EH (cell line): ENCODE results near the gene TCEANC2.
A peak's percentile ranks its signal among the peaks of the same experiment; 100 is the strongest.
"Not testable (repeated sequence)": the region's sequence is repeated elsewhere in the genome, so short reads cannot be mapped to it uniquely, and the experiment has no call there.

Experiments
- DNase-seq: peaks from one replicate; pipeline ENCODE4 v3.0.0-alpha.2; 2015; ENCODE audit warnings: low read depth

Gene TCEANC2

DNA sequence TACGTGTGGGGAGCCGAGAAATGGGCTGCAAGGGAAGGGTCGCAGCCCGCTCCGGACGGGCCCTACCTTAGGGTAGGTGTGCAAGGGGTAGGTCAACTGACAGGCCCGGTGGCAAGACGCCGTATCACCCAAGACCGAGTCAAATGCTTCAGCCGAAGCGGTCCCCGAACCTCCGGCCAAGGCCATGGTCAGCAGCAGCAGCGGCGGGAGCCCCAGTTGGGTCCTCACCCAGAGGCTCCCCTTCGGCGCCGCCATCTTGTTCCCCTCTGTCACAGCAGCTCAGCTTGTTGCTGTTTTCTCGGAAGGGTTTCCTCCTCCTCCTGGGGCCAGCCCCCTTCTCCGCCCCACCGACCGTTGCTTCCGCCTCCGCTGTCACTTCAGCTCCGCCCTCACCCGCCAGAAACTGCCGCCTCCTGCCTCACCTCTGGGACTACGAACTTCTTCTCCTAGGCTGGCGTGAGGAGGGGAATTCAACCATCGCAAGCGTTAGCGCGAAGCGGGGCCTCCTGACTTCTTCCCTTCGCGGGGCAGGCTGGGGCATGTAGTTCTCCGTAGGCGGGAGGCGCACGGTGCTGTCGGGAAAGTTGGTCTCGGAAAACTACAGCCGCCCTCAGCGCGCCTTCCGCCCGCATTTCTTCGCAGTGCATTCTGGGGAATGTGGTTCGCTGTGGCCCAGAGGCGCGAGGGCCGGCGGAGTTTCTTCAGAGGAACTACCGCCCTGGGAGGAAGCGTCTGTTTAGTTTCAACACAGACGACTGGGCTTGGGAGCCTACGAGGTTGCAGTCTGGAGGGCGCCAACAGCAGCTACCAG lies at the start of gene TCEANC2, which contains the start of gene TMEM59:
Gene TCEANC2 (plus strand): TSS at position 675 of the 811 bp plus-strand sequence. CDS start 815 bp downstream, outside the sequence.
Gene TMEM59 (minus strand): TSS at position 271 of the 811 bp plus-strand sequence. CDS start 16 bp downstream, at position 255.
- DNase-seq = peak; percentile 100

DNA sequence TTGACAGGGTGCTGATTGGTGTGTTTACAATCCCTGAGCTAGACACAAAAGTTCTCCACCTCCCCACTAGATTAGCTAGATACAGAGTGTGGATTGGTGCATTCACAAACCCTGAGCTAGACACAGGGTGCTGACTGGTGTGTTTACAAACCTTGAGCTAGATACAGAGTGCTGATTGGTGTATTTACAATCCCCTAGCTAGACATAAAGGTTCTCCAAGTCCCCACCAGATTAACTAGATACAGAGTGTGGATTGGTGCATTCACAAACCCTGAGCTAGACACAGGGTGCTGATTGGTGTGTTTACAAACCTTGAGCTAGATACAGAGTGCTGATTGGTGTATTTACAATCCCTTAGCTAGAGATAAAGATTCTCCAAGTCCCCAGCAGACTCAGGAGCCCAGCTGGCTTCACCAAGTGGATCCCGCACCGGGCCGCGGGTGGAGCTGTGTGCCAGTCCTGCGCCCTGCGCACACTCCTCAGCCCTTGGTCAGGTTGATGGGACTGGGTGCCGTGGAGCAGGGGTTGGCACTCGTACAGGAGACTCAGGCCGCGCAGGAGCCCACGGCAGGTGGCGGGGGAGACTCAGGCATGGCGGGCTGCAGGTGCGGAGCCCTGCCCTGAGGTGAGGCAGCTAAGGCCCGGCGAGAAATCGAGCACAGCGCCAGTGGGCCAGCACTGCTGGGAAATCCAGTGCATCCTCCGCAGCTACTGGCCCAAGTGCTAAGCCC lies 49.5 kb upstream of the TCEANC2 start:
- DNase-seq = not testable (repeated sequence)

DNA sequence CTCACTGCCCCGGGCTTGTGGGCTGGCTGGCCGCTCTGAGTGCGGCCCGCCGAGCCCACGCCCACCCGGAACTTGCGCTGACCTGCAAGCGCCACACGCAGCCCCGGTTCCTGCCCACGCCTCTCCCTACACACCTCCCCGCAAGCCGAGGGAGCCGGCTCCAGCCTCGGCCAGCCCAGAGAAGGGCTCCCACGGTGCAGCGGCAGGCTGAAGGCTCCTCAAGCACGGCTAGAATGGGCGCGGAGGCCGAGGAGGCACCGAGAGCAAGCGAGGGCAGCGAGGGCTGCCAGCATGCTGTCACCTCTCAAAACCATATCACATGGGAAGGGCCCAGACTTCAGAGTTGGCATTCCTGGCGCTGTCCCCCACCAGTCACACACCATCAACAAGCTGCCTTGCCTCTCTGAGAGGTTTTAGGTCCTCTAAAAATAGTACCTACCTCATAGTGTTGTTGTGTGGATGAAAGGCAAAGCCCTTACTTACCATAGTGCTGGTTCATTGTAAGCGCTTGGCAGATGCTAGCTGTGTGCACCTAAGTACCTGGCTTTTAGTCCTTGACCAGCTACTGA lies 48.8 kb upstream of the TCEANC2 start:
- DNase-seq = no peak

DNA sequence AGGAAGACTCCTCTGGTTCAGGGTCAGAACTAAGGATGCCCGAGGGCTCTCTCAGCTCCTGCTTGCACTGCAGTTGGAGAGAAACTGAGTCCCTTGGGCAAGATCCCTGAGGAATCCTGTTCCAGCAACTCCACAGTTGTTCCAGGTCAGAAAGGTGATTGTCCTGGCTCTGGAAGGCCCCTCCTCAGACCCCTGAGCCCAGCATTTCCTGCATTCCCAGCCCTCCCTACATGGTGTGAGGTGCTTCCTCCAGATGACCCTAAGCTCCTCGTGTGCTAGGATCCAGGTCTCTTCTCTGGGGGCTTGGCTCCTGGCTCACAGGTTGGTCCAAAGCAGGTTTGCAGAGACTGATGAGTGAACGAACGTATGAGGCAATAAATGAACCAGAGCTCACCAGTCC lies 46.9 kb upstream of the TCEANC2 start:
- no peak for DNase-seq

DNA sequence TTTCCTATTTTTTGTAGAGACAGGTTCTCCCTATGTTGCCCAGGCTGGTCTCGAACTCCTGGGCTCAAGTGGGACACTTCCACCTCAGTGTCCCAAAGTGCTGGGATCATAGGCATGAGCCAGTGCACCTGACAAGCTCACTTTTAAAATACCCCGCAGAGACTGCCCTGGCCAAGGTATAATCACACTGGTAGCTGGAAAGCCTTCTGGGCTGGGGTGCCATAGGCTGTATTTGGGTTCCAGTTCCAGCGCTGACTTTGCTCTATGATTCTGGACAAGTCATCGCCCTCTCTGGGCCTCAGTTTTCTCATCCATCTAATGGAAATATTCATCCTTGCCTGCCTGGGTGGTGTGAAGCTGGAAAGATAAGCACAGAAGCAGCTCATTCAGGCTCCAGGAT lies 45.8 kb upstream of the TCEANC2 start:
- no peak for DNase-seq

DNA sequence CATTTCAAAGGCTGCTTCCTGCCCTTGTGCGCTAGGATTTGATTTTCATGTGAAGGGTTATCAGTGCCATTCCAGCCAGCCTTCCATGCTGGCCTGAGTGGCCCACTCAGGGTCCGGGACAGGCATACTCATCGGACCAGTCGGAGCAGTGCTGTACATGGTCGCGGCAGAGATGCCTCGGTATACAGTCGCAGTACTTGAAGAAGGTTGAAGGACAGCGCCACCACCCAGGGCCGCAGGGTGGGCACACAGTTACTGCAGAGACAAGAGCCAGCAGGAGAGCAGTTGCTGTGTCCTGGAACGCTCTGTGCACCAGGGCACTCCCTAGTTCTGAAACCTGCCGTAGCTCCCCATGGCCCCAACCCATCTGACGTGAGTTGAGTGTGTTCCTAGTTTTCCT lies 44.5 kb upstream of the TCEANC2 start:
- DNase-seq = no peak

DNA sequence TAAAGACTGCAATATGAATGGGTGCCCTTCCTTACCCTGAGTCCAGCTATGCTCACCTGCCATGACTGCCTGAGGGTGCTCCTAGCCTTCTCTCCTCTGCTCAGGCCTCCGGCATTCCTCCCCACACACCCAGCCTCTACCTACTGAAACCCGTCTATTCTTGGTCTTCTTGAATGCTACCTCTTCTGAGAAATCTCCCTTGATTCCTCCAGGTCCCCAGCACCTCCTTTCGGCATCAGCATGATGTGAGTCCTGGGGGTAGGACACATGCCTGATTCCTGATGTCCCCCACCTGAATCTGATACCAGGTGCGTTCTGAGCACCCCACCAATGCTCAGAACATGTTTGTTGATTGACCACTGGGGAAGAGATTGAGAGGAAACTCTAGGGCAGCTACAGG lies 44.0 kb upstream of the TCEANC2 start:
- DNase-seq = no peak

DNA sequence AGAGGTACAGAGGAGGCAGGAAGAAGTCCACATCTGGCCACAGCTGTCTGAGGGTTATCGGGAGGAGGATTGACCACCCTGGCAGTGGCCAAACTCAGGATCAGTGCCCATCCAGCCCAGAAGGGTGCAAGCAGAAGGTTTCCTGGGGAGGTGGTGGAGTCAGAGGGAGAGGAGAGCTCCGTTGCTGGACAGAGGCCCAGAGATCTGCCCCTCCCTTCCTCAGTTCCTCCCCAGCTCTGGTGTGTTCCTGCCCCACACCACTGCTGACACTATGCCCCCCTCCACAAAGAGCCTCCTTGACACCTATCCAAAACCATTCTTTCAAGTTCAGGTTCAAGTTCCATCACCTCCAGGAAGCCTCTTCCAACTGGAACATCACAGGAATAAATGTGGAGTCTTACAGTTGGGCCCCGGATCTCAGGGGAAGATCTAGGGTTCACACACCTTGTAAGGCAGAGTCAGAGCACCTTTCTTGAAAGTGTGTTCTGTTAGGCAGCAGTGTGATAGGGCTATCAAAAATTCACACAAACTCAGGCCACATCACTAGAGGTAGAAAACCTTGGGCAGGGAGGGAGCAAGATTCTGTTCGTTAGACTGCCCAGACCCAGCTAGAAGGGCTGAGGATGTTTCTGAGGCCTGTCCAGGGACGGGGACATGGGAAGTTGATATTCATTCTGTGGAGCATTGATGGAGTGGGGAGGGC lies 42.8 kb upstream of the TCEANC2 start:
- no peak for DNase-seq

DNA sequence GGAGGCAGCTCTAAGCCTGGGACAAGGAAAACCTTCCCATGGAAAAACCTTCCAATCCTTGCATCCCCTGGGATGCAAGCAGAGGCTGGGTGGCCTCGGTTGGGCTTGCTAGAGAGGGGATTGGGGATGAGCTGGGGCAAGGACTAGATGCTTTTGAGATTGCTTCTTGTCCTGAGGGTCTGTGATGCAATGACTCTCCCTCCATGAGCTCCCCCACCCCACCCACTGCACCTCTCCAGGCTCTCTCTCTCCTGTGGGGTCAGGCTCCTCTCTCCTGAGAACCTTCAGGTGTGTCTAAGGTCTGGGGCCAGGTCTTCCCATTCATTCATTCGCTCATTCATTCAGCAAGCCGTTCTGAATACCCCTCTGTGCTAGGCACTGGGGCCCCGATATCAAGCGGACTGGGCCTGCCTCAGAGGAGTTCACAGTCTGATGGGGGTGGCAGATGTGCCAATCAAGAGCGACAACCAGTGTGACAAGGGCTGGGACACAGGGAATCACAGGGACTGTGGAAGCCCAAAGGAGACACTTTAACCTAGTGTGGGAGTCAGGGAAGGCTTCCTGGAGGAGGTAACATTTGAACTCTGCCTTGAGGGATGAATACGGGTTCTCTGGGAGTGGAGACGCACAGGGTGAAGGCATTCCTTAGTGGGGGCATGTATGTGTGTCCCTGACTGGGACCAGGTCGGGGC lies 41.9 kb upstream of the TCEANC2 start:
- DNase-seq = no peak

DNA sequence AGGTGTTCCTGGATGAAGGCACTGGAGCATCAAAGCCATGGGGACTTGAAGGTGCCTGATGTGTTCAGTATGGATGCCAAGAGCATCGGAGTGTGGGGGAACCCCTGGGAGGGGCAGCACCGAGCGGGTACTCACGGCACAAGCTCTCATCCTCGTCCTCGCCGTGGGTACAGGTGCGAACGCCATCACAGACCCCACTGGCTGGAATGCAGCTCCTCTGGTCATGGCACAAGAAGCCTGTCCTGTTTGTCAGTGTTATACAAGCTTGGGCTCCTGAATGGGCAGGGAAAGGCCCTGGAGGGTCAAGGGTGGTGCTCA lies 41.4 kb upstream of the TCEANC2 start:
- DNase-seq = no peak

DNA sequence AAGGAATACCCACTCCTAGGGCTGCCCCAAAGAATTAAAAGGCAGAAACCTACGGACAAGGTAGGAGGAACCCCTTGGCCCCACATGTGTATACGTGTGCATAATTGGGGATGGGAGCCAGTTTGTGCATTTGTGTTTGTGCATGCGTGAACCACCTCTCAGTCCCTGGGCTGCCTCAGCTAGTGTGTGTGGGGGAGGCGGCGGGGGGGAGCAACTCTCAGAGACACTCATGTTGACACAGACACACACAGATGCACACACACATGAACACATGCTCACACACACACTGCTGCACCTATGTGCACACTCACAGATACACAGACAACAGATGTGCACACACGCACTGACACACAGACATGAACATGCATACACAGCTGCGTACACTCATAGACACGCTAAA lies 40.5 kb upstream of the TCEANC2 start:
- DNase-seq = no peak

DNA sequence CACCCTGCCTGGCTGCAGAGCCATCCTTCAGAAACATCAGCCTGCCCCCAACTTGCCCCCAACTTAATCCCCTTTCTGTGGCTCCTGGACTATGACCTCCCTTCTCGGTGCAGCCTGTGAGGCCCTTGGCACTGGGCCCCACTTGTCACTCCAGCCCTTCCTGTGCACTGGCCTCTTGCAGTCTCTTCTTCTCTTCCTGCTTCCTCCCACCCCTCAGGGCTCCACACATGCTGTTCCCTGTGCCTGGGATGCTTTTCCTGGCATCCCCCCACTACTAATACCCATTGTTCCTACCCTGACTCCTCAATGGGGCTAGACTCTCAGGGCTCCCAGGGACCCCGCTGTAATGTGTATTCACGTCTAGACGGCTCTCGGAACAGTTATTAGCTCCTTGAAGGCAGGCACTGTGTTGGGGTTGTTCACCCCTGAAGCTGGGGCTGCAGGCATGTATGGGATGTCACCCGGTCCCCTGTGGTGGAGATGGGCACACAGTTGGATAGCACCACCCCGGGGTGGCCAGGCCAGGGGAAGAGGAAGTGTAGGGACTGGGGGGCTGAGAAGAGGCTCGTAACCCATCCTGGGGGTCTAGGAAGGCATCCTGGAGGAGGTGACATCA lies 39.9 kb upstream of the TCEANC2 start:
- DNase-seq = no peak

DNA sequence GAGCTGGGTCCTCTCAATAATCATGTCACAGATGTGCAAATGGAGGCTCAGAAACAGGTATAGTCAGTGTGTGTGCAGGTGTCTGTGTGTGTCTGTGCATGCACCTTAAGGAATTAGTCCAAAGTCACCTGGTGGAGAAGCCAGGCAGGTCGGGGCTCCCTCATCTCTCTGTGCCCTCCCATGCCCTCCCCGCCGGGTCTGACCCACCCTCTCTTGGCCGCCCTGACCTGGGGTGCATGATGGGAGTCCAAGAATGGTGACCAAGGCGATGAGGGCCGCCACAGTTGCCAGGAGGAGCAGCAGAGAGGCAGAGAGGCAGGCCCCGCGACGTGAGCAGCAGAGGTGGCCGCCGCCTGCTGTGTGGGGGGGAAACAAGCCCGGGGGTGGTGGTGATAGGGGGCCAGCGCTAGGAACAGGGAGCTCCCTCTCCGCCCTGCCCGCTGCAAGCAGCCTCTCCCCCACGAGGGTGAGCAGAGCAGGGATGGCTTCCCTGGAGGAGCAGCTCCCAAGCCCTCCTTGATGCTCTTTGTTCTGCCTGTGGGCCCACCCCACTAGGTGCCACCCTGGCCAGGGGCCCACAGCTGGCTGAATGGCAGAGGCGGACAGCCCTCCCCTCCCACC lies 39.3 kb upstream of the TCEANC2 start:
- DNase-seq = no peak

DNA sequence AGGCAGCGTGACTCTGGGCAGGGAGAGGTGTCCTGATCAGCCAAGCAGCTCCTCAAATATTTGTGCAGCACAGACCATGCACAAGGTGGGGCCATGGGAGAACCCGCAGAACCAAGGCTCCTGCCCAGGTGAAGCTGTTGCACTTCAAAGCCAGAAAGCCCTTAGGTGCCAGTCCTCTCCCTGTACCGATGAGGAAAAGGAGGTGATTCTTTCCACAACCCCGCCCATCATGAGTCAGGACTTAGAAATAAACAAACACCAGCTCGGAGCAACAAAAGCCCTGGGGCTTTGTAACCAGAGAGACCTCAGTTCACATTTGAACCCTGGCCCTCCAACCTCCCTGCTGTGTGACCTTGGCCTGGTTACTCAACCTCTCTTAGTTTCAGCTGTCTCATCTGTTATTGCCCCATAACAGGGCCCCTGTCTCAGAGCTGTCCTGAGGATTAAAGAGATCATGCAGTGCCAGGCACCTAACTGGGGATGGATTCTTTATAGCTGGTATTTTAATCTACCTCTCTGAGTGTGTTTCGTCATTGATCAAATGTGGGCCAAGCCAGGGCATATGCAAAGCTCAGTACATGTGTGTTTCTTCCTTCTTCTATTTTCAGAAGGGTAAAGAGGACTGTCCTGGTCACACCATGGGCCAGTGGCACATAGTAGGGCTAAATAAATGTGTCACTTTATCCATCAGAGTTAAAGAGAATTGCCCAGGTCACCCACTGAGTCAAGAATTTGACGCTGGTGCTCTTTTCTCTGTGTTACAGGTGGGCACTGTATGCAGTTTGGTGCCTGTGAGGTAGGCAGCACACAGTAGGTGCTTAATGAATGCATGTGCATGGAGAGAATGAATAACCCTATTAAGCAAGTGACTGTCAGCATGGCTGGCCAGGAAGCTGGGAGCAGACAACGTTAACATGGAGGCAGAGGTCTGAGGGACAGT lies 36.8 kb upstream of the TCEANC2 start:
- peak; percentile 46 for DNase-seq

DNA sequence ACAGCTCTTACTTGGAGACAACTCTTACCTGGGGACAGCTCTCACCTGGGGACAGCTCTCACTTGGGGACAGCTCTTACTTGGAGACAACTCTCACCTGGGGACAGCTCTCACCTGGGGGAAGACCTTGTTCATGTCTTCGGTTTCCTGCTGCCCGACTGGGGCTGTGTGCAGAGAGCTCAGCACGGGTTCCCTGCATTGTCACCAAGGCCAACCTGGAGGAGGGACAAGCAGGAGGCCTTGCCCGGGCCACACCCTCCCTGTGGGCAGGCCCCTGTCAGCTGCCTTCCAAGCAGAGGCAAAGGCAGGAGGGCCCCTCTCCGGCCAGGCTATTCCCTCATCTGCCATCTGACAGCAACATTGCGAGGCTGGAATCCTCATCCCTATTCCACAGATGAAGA lies 35.4 kb upstream of the TCEANC2 start, which contains the start of gene LDLRAD1:
Gene LDLRAD1 (minus strand): TSS at position 208 of the 400 bp plus-strand sequence. CDS start 74 bp downstream, at position 134.
- DNase-seq = no peak

DNA sequence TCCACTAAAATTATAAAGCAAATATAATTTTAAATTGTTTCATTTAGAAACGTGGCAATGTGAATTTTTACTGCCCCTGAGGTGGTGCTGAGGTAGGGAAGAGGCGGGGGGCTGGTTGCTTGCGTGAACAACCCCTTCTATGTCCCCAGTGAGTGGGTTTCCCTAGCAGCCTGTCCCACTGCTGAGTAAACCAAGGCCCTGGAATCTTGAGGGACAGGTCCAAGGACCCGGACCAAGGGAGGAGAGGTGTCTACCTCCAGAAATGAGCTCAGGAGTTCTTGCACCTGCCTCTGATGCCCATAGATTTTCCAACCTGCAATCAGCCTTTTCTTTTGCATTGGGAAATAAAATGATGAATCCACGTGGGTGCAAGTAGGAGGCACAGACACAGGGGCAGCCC lies 34.8 kb upstream of the TCEANC2 start:
- DNase-seq = no peak

DNA sequence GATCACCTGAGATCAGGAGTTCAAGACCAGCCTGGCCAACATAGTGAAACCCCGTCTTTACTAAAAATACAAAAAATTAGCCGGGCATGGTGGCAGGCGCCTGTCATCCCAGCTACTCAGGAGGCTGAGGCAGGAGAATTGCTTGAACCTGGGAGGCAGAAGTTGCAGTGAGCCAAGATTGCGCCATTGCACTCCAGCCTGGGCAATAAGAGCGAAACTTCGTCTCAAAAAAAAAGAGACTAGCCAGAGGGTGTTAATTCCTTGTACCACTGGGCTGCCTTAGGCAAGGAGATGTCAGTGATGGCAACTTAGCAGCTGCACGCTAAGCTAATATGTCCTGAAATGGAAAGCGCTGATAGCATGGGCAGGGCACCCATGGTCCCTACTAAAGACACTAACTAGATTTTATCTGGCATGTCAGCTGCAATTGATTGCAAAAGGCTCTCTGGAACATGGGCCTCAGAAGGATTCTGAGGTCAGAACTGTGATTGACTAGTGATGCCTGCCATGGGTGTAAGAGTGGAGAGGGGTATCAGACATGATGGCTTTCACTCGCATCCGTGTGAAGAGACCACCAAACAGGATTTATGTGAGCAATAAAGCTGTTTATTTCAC lies 33.7 kb upstream of the TCEANC2 start:
- DNase-seq = not testable (repeated sequence)

DNA sequence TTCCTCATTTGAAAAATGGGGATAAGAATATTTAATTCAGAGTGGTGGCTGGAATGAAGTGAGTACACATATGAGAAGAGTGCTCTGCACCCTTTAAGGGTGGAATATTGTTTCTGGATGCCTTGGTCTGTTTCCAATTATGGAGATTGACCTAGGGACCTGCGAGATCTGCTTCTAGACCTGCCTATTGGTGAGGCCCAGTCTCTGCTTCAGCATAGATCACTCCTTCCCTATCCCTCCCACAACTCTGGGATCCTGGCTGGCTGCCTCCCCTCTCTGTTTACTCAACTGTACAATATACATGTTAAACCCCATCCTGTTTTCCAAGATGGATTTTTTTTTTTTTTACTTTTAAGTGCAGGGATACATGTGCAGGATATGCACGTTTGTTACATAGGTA lies 29.1 kb upstream of the TCEANC2 start:
- DNase-seq = no peak

DNA sequence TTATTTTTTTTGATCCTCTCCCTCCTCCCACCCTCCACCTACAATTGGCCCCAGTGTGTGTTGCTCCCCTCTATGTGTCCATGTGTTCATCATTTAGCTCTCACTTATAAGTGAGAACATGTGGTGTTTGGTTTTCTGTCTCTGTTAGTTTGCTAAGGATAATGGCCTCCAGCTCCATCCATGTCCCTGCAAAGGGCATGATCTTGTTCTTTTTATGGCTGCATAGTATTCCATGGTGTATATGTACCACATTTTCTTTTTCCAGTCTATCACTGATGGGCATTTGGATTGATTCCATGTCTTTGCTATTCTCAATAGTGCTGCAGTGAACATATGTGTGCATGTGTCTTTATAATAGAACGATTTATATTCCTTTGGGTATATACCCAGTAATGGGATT lies 28.6 kb upstream of the TCEANC2 start:
- not testable (repeated sequence) for DNase-seq
